Gastroesophageal sphincter (tissue), 4 donors: Measurements from ENCODE around the gene ZNF554. TPM values are rescaled to one million over a fixed set of nuclear protein-coding genes. Genes with fewer than 3 reads are reported as not detected.

Experiments
- ATAC-seq: fragments of 150-250 bp; one replicate; pipeline ENCODE4 v1.9.1; 2016; ENCODE audit warnings: mild to moderate bottlenecking, moderate library complexity
- H3K27ac ChIP-seq, 4 donors: fragments of 200-600 bp; sonication (generic) in 3 of 4; 1 replicate in 3 of 4; 2 replicates in 1 of 4; pipeline ENCODE4 v1.5.1; 2016 to 2019
- H3K27me3 ChIP-seq: fragments of 200-600 bp; sonication (generic); one replicate; pipeline ENCODE4 v1.5.1; 2019
- H3K36me3 ChIP-seq, 2 donors: fragments of 200-600 bp; sonication (generic); one replicate each; pipeline ENCODE4 v1.5.1; 2019; ENCODE audit warnings: control low read depth in 1 of 2
- H3K4me1 ChIP-seq, 3 donors: fragments of 200-600 bp; sonication (generic); 1 replicate in 2 of 3; 2 replicates in 1 of 3; pipeline ENCODE4 v1.5.1; 2016 to 2019; ENCODE audit warnings: control low read depth in 2 of 3
- H3K4me3 ChIP-seq, 2 donors: fragments of 200-600 bp; sonication (generic); one replicate each; pipeline ENCODE4 v1.5.1; 2019; ENCODE audit warnings: mild to moderate bottlenecking in 1 of 2, moderate library complexity in 1 of 2
- H3K9me3 ChIP-seq, 3 donors: fragments of 200-600 bp; sonication (generic); one replicate each; pipeline ENCODE4 v1.5.1; 2017 to 2019; ENCODE audit warnings: control low read depth in 2 of 3
- EP300 ChIP-seq: sonication (generic); formaldehyde crosslinking; IDR thresholded peaks from one replicate; pipeline ENCODE4 v1.6.1; 2017; ENCODE audit warnings: antibody characterized with exemption, mild to moderate bottlenecking
- POLR2A ChIP-seq, 2 donors: fragments of 450-650 bp; IDR thresholded peaks; one replicate each; pipeline ENCODE4 v1.6.1; 2017; ENCODE audit warnings: antibody characterized with exemption in 2 of 2, mild to moderate bottlenecking in 2 of 2, moderate library complexity in 1 of 2
- POLR2AphosphoS5 ChIP-seq: sonication (generic); formaldehyde crosslinking; IDR thresholded peaks from one replicate; pipeline ENCODE4 v1.6.1; 2017; ENCODE audit warnings: antibody characterized with exemption
- WGBS, 2 donors: methylation state at CpG; one replicate each; pipeline ENCODE4 v1.1.5; 2018; ENCODE audit warnings: low coverage in 1 of 2; 5-methylcytosine and 5-hydroxymethylcytosine counted together
- total RNA-seq, 4 donors: library from RNA; depleted of rRNA; stranded (reverse); fragments of >200 nt; gene quantifications; one replicate each; pipeline ENCODE4 v1.1.0, GENCODE V29; 2016
- TF ChIP-seq, protein P1 (sequence below), 4 experiments: fragments of 200-600 bp in 2 of 4; fragments of 450-650 bp in 2 of 4; sonication (generic) in 1 of 4; IDR thresholded peaks; one replicate each; pipeline ENCODE4 v1.5.1; 2017 to 2019; ENCODE audit warnings: antibody characterized with exemption in 4 of 4, mild to moderate bottlenecking in 2 of 4, moderate library complexity in 2 of 4

The ZNF554 gene
- total RNA-seq, 4 donors from 2014 or later, result 3.5 to 7.8 (median 5.5) TPM

DNA sequence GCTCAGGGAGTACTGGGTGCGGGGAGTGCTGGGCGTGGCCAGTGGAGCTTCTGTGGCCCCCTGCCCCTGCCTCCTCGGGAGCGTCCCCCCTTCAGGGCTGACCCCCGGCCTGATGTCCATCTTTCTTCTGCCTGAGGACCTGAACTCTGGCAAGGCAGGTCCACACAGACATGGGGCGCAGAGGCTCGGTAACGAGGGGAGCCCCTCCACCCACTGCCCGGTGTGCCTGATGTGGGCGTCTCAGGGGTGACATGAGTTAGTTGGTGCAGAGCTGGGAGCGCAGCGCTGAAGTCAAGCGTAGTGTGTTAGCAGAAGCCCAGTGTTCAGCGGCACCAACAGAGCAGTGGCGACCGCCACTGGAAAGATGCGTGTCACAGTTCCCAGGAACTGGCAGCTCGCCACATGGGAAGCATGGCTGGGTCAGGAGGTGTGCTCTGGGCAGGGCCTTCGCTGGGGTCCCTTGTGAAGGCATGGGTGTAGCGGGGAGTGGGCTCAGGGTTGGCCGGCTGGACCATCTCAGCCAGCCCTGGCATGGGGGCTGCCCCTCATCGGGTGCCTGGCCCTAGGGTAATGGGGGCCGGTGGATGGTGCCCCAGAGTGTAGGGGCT, 22.9 kb upstream of the ZNF554 start:
- no peak for ATAC-seq
- WGBS, 2 donors, result 92 to 94% methylated on average over 4 to 5 of the region's 23 CpGs
- H3K36me3 ChIP-seq, result peaks cover 0 to 100% of the 10 kb centered on the region in 2 donors
- no peaks in the 10 kb centered on the region for H3K27me3 ChIP-seq
- H3K27ac ChIP-seq, result no peak overlapping the region
- no peaks in the 10 kb centered on the region for H3K4me1 ChIP-seq
- H3K4me3 ChIP-seq, result no peak overlapping the region
- H3K9me3 ChIP-seq, result no peaks in the 10 kb centered on the region
- no peak for TF ChIP-seq EP300
- TF ChIP-seq, protein P1, sequence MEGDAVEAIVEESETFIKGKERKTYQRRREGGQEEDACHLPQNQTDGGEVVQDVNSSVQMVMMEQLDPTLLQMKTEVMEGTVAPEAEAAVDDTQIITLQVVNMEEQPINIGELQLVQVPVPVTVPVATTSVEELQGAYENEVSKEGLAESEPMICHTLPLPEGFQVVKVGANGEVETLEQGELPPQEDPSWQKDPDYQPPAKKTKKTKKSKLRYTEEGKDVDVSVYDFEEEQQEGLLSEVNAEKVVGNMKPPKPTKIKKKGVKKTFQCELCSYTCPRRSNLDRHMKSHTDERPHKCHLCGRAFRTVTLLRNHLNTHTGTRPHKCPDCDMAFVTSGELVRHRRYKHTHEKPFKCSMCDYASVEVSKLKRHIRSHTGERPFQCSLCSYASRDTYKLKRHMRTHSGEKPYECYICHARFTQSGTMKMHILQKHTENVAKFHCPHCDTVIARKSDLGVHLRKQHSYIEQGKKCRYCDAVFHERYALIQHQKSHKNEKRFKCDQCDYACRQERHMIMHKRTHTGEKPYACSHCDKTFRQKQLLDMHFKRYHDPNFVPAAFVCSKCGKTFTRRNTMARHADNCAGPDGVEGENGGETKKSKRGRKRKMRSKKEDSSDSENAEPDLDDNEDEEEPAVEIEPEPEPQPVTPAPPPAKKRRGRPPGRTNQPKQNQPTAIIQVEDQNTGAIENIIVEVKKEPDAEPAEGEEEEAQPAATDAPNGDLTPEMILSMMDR (IDR thresholded peaks at IDR 0.05), result no peak
- TF ChIP-seq POLR2A (IDR thresholded peaks at IDR 0.05), result no peak
- TF ChIP-seq POLR2AphosphoS5, result no peak

DNA sequence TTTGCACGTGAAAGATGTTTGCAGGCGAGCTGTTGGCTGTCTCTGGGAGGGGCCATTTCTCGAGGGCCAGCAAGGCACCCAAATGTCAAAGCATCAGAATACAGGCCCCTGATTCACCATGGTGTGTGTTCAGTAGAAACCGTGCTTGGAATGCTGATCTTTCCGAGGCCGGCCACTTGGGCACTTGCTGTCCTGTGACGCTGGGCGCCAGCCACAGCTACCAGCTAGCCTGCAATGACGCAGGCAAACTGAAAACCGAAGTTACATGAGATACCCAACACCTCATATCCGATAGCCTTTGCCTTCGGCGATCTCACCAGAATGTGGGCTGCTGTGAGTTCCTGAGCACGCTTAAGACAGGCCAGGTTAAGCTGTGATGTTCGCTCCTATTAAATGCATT, 22.4 kb upstream of the ZNF554 start:
- peaks cover 0 to 99% of the 10 kb centered on the region in 2 donors for H3K36me3 ChIP-seq
- TF ChIP-seq POLR2AphosphoS5 (no peak), POLR2A (IDR thresholded peaks at IDR 0.05) (no peak), EP300 (no peak)
- TF ChIP-seq, protein P1 (IDR thresholded peaks at IDR 0.05), result no peak
- H3K27me3 ChIP-seq, result no peaks in the 10 kb centered on the region
- no peak for ATAC-seq
- no peak overlapping the region for H3K4me3 ChIP-seq
- no peak overlapping the region for H3K27ac ChIP-seq
- 88 to 100% methylated on average over 5 to 6 of the region's 15 CpGs for WGBS, 2 donors
- H3K9me3 ChIP-seq, result no peaks in the 10 kb centered on the region
- H3K4me1 ChIP-seq, result no peaks in the 10 kb centered on the region

DNA sequence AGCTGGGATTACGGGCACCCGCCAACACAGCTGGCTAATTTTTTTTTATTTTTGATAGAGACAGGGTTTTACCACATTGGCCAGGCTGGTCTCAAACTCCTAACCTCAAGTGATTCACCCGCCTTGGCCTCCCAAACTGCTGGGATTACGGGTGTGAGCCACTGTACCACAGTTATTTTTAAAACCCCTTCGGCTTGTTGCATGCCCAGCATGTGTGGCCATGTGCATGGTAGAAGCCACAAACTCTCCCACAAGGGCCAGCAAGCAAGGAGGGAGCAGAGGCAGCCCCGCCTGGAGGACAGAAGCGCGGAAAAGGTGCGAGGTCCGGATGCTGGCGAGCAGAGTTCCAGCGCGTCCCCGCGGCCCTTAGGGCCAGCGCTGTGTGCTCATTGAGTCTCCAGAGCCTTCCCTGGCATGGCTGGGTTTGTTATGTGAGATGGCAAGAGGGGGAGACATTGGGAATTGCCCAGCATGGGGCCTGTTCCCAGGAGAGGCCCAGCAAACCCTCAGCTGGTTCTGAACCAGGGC, 21.4 kb upstream of the ZNF554 start:
- no peaks in the 10 kb centered on the region for H3K9me3 ChIP-seq
- H3K4me3 ChIP-seq, result no peak overlapping the region
- peaks cover 0 to 99% of the 10 kb centered on the region in 2 donors for H3K36me3 ChIP-seq
- H3K27ac ChIP-seq, result no peak overlapping the region
- WGBS, 2 donors, result 90 to 100% methylated on average over 4 to 5 of the region's 16 CpGs
- ATAC-seq, result no peak
- H3K27me3 ChIP-seq, result no peaks in the 10 kb centered on the region
- H3K4me1 ChIP-seq, result no peaks in the 10 kb centered on the region
- TF ChIP-seq POLR2AphosphoS5 (no peak), POLR2A (IDR thresholded peaks at IDR 0.05) (no peak), EP300 (no peak)
- TF ChIP-seq, protein P1 (IDR thresholded peaks at IDR 0.05), result no peak

DNA sequence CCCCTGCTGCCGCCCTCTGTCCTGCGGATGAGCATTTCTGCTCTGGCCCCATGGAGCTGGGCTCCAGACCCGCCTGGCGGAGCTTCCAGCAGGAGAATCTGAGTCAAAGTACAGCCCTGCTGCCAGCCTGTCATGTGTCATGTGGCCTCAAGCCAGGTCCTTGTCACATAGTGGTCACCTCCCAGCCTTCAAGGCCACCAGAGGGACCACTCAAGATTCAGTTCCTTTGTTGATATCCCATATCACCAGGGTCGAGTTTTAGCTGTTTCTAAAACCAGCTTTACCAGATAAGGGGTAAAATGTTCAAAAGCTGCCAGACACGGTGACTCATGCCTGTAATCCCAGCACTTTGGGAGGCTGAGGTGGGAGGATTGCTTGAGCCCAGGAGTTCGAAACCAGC, 20.9 kb upstream of the ZNF554 start:
- WGBS, 2 donors, result 69 to 90% methylated on average over 2 to 4 of the region's 7 CpGs
- Histone ChIP-seq H3K27me3 (no peaks in the 10 kb centered on the region), H3K27ac (no peak overlapping the region), H3K4me1 (no peaks in the 10 kb centered on the region), H3K9me3 (no peaks in the 10 kb centered on the region), H3K36me3 (peaks cover 0 to 99% of the 10 kb centered on the region in 2 donors), H3K4me3 (no peak overlapping the region)
- ATAC-seq, result no peak
- no peak for TF ChIP-seq POLR2A (IDR thresholded peaks at IDR 0.05)
- TF ChIP-seq, protein P1 (IDR thresholded peaks at IDR 0.05), result no peak

DNA sequence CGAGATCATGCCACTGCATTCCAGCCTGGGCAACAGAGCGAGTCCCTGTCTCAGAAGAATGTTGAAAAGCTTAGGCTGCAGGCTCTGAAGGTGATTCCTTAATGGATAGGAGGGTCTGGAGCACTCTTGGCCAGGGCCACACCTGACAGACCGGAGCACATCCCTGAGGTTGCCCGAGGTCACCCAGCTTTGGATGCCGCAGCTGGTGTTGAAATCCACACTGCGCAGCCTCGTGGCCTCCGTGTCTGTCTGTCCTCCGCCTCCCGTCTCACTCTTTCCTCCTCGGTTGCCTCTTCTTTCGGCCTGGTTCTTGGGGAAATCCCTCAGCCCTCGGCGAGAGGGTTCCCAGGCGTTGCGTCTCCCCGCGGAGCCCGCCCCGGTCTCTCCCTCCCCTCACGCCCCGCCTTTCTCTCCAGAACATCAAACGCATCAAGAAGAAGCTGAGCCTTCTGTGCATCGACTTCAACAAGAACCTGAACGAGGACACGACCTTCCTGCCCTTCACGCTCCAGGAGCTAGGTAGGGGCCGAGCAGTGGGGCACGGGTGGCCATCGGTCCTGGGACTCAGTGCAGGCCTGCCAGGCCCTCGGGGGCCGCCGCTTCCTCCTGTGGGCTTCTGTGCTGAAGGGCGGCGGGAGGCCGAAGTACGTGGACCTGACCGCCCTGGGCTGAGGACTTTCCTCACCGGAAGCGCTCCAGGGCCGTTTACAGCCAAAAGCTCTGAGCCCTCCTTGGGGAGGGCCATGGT, 20.2 kb upstream of the ZNF554 start:
- Histone ChIP-seq H3K27me3 (no peaks in the 10 kb centered on the region), H3K9me3 (no peaks in the 10 kb centered on the region), H3K36me3 (peaks cover 0 to 98% of the 10 kb centered on the region in 2 donors), H3K4me1 (no peaks in the 10 kb centered on the region), H3K4me3 (no peak overlapping the region), H3K27ac (no peak overlapping the region)
- WGBS, 2 donors, result 95 to 100% methylated on average over 9 to 15 of the region's 41 CpGs
- TF ChIP-seq, protein P1 (IDR thresholded peaks at IDR 0.05), result no peak
- TF ChIP-seq POLR2A (IDR thresholded peaks at IDR 0.05) (no peak), EP300 (no peak), POLR2AphosphoS5 (no peak)
- ATAC-seq, result no peak
